ENCODE data around the gene CTPS2. TPM values are rescaled to one million over a fixed set of nuclear protein-coding genes. Genes with fewer than 3 reads are reported as not detected.

The CTPS2 gene
- total RNA-seq, 4 donors from 2014 or later: 5.4 to 14.7 (median 7.5) TPM

GRCh38 chrX:16664626-16665025 is 47.8 kb downstream of the CTPS2 start:
- no peak for TF ChIP-seq CTCF (IDR thresholded peaks at IDR 0.05)
- DNase-seq (ENCODE audit: low spot score) (no peak), ATAC-seq (ENCODE audit: low FRiP score) (no peak)

- TF ChIP-seq CTCF (IDR thresholded peaks at IDR 0.05): no peak
- no peak for DNase-seq (ENCODE audit: low spot score)
- no peak for ATAC-seq (ENCODE audit: low FRiP score)
Measured at GRCh38 chrX:16664074-16664473, 48.4 kb downstream of the CTPS2 start.

- no peak for TF ChIP-seq CTCF (IDR thresholded peaks at IDR 0.05)
- ATAC-seq (ENCODE audit: low FRiP score) (no peak), DNase-seq (ENCODE audit: low spot score) (no peak)
Measured at GRCh38 chrX:16662402-16662801, 50.1 kb downstream of the CTPS2 start.

- ATAC-seq (ENCODE audit: low FRiP score) (no peak), DNase-seq (ENCODE audit: low spot score) (no peak)
- TF ChIP-seq CTCF (IDR thresholded peaks at IDR 0.05): no peak
Measured at GRCh38 chrX:16661495-16661894, 51.0 kb downstream of the CTPS2 start.

- no peak for DNase-seq (ENCODE audit: low spot score)
- no peak for TF ChIP-seq CTCF (IDR thresholded peaks at IDR 0.05)
- no peak for ATAC-seq (ENCODE audit: low FRiP score)
Measured at GRCh38 chrX:16659321-16659720, 53.1 kb downstream of the CTPS2 start.

GRCh38 chrX:16658284-16658683 is 54.2 kb downstream of the CTPS2 start:
- no peak for TF ChIP-seq CTCF (IDR thresholded peaks at IDR 0.05)
- no peak for DNase-seq (ENCODE audit: low spot score)
- ATAC-seq (ENCODE audit: low FRiP score): no peak

- ATAC-seq (ENCODE audit: low FRiP score) (no peak), DNase-seq (ENCODE audit: low spot score) (no peak)
- TF ChIP-seq CTCF (IDR thresholded peaks at IDR 0.05): no peak
Measured at GRCh38 chrX:16654093-16654492, 58.4 kb downstream of the CTPS2 start.
